Measurements from ENCODE around the gene HOXC12. TPM values are rescaled to one million over a fixed set of nuclear protein-coding genes. Genes with fewer than 3 reads are reported as not detected.

Gene HOXC12
- total RNA-seq, 1 experiment from 2014 or later, result not detected

DNA sequence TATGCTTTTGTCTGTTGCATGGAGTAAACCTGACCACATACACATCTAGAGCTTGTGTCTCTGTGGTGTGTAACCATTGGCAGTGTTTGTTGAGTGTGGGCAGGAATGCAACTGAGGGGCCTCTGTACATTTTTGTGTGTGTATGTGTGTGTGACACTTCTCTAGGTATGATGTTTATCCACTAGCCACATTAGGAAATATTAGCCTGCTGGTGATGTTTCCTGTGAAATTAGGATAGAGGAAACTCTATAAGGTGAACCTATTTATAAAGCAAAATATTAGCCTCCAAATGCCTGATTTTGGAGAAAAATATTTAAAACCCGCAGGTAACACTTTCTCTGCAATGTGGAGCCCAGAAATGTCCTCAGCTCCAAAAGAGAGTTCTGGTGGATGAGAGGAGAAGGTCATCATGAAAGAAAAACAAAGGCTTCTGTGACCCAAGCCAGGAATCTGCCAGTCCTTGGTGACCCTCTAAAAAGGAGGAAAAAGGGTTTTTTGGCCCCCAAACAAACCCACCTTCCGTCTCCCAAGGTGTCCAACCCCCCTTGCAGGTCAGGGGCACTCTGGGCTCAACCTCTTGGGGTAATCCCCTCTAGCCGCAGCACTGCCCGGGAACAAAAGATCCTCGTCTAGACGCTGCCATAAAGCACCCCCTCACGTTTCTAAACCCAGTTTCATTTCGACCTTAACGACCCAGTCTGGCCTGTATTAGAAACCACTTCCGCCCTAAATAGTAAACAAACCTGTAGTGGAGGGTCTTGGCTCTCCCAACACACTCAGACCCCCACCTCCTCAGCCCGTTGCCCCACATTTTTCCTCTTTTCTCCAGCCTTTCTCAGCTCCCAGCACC, 23.1 kb downstream of the HOXC12 start (continued):
- TF ChIP-seq PRDM15 (CRISPR knock-in tag; IDR thresholded peaks at IDR 0.05), result no peak

DNA sequence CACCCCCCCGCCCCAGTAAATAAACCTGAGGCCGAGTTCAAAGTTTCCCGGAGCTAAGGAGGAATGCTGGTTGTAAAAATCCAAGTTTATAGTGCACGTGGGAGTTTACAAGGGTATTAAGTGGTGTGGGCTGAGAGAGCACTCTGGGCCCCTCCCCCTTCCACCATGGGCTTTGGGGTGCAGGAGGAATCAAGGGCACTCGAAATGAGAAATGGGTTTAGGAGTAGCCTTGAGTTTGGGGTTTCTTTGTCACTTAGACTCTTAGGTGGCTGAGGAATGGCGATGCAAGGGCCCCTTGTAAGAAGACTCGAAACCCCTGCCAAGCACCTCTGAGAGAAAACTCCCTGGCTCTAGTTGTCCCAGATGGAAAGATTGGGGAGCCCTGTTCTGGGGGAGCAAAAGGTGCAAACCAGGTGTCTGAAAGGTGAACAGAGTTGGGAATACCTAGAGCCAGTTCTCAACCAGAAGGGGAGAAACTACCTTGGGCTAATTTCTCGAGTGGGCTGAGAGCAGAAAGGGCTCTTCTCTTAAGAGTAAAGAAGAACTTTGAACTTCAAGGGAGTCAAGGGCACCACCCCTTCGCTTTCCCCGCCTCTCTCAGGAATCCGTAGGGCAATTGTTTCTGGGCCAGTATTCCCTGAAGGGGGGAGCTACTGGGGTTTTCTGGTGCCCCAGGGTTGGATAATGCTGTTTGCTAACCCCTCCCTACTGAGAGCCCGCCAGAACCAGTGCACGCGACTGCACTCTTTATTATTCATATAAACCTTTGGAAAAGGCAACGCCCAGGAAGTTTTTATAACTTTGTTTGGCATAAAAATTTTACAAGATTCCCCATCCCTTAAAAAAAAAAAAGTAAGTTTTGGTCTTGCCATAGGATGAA, 24.0 kb downstream of the HOXC12 start:
- POLR2A ChIA-PET, result no interaction called here
- Mint-ChIP-seq H3K9me3 (no peaks in the 10 kb centered on the region), H3K27me3 (ENCODE audit: low read depth) (peaks cover 100% of the 10 kb centered on the region), H3K4me1 (peaks cover 24% of the 10 kb centered on the region), H3K27ac (no peak overlapping the region), H3K4me3 (no peak overlapping the region), H3K36me3 (no peaks in the 10 kb centered on the region)
- TF ChIP-seq RORB (CRISPR knock-in tag; IDR thresholded peaks at IDR 0.05) (no peak), MXD4 (CRISPR knock-in tag; IDR thresholded peaks at IDR 0.05; ENCODE audit: borderline replicate concordance) (no peak), PRRX2 (CRISPR knock-in tag; IDR thresholded peaks at IDR 0.05) (no peak)
- TF ChIP-seq, protein P1, sequence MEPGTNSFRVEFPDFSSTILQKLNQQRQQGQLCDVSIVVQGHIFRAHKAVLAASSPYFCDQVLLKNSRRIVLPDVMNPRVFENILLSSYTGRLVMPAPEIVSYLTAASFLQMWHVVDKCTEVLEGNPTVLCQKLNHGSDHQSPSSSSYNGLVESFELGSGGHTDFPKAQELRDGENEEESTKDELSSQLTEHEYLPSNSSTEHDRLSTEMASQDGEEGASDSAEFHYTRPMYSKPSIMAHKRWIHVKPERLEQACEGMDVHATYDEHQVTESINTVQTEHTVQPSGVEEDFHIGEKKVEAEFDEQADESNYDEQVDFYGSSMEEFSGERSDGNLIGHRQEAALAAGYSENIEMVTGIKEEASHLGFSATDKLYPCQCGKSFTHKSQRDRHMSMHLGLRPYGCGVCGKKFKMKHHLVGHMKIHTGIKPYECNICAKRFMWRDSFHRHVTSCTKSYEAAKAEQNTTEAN (CRISPR knock-in tag; IDR thresholded peaks at IDR 0.05), result no peak
- ATAC-seq (no peak), DNase-seq (ENCODE audit: low spot score) (no peak)
- CTCF ChIA-PET, result interaction anchor here (1.5 kb wide), 1 partner anchor 229 kb away, joined by 3 read pairs; no protein-coding TSS in a partner anchor

GRCh38 chr12:53980104-53980801, 25.6 kb downstream of the HOXC12 start:
- ATAC-seq, result no peak
- no peak for TF ChIP-seq MYBL2 (CRISPR knock-in tag; IDR thresholded peaks at IDR 0.05)
- TF ChIP-seq ZNF423 (CRISPR knock-in tag; IDR thresholded peaks at IDR 0.05), result no peak
- no peak for TF ChIP-seq HMGA2 (CRISPR knock-in tag; IDR thresholded peaks at IDR 0.05)
- TF ChIP-seq ZNF396 (CRISPR knock-in tag; IDR thresholded peaks at IDR 0.05; ENCODE audit: borderline replicate concordance), result no peak
- TF ChIP-seq KAT7 (CRISPR knock-in tag; IDR thresholded peaks at IDR 0.05; ENCODE audit: borderline replicate concordance), result no peak
- TF ChIP-seq, protein P2, sequence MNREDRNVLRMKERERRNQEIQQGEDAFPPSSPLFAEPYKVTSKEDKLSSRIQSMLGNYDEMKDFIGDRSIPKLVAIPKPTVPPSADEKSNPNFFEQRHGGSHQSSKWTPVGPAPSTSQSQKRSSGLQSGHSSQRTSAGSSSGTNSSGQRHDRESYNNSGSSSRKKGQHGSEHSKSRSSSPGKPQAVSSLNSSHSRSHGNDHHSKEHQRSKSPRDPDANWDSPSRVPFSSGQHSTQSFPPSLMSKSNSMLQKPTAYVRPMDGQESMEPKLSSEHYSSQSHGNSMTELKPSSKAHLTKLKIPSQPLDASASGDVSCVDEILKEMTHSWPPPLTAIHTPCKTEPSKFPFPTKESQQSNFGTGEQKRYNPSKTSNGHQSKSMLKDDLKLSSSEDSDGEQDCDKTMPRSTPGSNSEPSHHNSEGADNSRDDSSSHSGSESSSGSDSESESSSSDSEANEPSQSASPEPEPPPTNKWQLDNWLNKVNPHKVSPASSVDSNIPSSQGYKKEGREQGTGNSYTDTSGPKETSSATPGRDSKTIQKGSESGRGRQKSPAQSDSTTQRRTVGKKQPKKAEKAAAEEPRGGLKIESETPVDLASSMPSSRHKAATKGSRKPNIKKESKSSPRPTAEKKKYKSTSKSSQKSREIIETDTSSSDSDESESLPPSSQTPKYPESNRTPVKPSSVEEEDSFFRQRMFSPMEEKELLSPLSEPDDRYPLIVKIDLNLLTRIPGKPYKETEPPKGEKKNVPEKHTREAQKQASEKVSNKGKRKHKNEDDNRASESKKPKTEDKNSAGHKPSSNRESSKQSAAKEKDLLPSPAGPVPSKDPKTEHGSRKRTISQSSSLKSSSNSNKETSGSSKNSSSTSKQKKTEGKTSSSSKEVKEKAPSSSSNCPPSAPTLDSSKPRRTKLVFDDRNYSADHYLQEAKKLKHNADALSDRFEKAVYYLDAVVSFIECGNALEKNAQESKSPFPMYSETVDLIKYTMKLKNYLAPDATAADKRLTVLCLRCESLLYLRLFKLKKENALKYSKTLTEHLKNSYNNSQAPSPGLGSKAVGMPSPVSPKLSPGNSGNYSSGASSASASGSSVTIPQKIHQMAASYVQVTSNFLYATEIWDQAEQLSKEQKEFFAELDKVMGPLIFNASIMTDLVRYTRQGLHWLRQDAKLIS (CRISPR knock-in tag; IDR thresholded peaks at IDR 0.05; ENCODE audit: borderline replicate concordance), result no peak
- TF ChIP-seq ZNF121 (CRISPR knock-in tag; IDR thresholded peaks at IDR 0.05), result no peak
- no peak for TF ChIP-seq OVOL2 (CRISPR knock-in tag; IDR thresholded peaks at IDR 0.05; ENCODE audit: borderline replicate concordance)
- TF ChIP-seq, protein P1 (CRISPR knock-in tag; IDR thresholded peaks at IDR 0.05), result no peak

More at GRCh38 chr12:53980104-53980801, 25.6 kb downstream of the HOXC12 start:
- ChIA-PET CTCF (interaction anchor here (1.1 to 1.5 kb wide), 3 partner anchors 25 to 228 kb away, joined by 3 read pairs; no protein-coding TSS in a partner anchor), POLR2A (no interaction called here)
- no peak for DNase-seq (ENCODE audit: low spot score)
- peaks cover 100% of the 10 kb centered on the region for H3K27me3 Mint-ChIP-seq (ENCODE audit: low read depth)
- no peaks in the 10 kb centered on the region for H3K9me3 Mint-ChIP-seq
- no peak overlapping the region for H3K4me3 Mint-ChIP-seq
- peaks cover 27% of the 10 kb centered on the region for H3K4me1 Mint-ChIP-seq
- H3K27ac Mint-ChIP-seq, result no peak overlapping the region
- H3K36me3 Mint-ChIP-seq, result no peaks in the 10 kb centered on the region

All from WTC11 (cell line).